Activated gamma-delta T cell treated with Interleukin-2 at 50 U/mL for 16 hours (primary cell): ENCODE measurements around the gene CACNA1C.

ENCODE experiments used
- DNase-seq: peaks from one replicate; pipeline ENCODE4 v3.0.0-alpha.2; 2020

Gene CACNA1C

DNA sequence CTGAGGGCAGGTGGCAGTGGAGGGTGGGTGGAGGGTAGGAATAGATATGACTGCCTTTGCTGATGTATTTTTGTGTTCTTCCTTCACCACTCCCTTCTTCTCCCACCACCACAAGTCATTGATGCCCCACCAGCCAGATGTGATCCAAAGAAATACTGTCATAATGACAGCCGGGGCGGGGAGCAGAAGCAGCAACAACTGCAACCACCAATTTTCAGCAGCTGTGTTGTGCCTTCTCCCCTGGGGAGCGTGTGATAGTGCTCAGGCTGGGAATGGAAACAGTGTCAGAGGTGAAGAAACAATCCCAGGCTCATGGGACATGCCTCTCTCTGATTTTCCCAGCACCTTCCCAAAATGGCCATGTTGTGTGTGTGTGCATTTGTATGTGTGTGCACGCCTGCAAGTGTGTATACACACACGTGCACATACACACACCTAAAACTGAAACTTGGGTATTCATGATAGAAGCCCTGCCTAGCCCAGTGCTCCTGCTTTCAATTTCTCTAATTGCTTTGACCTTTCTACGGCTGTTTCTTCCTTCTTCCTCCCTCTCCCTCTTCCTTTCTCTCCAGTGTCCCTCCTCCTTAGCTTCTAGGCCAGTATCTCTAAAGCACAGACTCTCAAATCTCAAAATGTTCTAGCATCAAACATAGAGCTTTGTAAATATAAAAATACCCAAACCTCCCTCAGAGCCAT is 442.8 kb downstream of the CACNA1C start:
- no peak for DNase-seq

DNA sequence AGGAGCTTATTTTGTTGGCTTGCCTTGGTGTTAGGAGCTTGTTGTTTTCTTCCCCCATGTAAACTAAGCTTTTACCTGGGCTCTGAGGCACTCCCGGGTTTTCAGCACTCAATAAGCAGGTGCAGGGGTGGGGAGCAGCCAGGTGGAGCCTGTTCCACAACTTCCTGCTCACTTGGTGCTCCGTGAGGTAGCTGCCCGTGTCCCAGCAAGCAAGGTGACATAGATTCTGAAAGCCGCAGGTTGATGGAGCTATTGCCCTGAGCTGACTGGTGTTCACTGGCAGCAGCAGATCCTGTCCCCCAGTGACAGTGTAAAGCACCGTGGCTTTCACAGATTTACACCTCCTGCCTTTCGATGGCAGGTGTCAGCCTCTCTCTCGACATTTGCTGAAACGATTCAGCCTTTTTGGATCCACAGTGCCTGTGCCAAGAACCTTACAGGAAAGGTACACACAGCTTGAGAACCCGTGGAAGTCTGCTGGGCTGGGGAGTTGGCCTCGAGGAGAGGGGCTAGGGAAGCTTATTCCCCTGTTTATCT is 446.2 kb downstream of the CACNA1C start:
- DNase-seq = no peak

GRCh38 chr12:2501464-2502191 is 448.8 kb downstream of the CACNA1C start:
- no peak for DNase-seq

- DNase-seq = no peak
Measured at GRCh38 chr12:2503036-2503435, 450.2 kb downstream of the CACNA1C start.

- DNase-seq = no peak
Measured at GRCh38 chr12:2503762-2504161, 451.0 kb downstream of the CACNA1C start.

GRCh38 chr12:2504577-2504976 is 451.8 kb downstream of the CACNA1C start:
- DNase-seq = no peak

DNA sequence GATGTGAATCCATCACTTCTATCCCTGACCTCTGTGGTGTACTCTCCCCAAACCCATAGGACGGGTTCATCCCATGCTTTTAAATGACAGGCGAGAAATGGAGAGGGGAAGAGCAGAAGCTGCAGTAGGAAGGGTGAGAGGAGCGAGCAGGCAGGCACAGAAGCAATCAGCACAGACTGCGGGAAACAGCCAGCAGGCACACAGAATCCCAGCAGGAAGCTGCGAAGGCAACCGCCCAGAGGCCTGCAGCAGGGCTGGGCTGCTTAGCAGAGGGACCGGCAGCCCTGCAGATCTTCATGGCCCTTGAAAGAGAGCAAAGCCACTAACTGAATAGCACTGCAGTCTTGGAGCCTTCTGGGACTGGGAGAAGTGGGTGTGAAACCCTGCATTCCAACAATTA is 455.0 kb downstream of the CACNA1C start:
- no peak for DNase-seq

DNA sequence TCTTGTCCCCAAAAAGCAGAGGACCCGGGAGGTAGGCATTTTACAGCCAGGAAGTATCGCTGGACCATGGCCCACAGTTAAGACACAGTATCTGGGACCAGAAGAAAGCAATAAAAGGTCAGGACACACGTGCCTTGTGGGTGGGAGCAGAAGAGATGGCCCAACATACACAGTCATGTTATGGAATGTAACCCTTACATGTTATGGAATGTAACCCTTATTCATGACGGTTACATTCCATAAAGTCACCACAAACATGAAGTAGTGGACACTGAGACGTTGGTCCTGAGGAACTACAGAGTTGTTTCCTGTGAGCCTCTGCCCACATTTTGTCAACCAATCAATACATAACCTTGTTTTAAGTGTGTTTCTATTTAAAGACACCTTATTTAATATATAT is 456.4 kb downstream of the CACNA1C start:
- DNase-seq = no peak

DNA sequence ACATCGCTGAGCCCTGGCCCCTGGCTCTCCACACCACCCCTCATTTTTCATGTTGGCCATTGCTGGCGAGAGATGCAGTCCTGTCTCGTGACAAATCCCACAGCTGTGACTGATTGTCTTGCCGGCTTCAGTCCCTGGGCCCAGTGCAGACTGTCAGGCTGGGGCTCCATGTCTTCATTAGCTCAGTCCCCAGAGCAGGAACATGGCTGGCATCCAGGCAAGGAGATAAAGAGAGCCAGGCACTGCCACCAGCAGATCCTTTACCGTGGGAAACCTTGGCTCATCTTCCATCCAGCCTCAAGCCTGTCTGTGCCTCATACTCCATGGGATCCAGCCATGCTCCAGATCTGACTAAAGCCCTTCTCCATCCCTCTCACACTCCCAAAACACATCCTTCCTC is 457.3 kb downstream of the CACNA1C start:
- DNase-seq = no peak

- no peak for DNase-seq
Measured at GRCh38 chr12:2513141-2514037, 460.6 kb downstream of the CACNA1C start.

DNA sequence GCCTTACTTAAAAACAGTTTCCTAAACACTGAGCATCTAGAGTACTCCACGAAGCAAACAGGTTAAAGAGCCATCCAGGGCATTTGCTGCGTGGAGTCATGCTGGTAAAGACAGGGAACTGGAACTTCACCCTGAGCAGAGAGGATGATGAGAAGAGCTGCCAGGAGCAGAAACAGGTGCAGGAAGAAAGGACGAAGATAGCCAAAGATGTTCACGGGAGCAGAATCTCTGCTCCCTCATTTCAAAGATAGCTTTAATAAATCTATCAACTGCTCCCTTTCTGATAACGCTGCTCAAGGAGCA is 461.2 kb downstream of the CACNA1C start:
- no peak for DNase-seq

DNA sequence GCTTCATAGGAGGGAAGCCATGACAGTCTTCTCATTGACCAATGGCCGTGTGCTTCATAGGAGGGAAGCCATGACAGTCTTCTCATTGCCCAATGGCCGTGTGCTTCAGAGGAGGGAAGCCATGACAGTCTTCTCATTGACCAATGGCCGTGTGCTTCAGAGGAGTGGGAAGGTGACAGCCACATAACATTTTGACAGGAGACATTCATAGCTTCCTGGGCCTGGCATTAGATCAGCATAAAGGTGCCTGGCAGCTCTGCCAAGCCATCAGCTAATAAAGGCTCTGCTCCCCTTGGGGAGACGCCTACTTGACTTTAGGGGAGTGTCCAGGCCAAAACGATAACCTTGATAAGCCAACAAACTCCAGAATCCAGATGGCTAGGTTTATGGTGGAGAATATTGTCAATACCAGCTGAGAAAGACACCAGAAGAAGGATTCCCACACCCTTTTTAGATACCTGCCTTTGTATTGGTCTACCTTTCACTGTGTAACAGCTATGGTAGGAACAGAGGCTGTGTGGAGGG is 468.0 kb downstream of the CACNA1C start:
- DNase-seq = no peak

DNA sequence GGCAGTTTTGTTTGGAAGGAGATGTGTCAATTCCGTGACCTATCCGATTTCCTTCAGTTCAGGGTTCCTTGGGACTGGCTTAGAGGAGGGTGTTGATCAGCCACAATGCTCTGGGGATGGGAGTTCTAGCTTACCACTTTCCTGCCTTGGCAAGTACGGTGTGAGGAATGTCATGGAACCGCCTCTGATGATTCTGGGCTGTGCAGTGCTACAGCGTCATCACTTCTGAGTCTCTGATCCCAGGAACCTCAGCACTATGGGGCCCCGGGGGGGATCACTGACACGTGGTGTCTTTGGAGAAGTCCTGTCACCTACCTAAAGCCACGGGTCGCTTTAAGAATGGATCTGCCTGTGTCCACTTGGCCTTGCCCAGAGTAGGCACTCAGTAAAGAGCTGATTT is 470.5 kb downstream of the CACNA1C start:
- DNase-seq = no peak

DNA sequence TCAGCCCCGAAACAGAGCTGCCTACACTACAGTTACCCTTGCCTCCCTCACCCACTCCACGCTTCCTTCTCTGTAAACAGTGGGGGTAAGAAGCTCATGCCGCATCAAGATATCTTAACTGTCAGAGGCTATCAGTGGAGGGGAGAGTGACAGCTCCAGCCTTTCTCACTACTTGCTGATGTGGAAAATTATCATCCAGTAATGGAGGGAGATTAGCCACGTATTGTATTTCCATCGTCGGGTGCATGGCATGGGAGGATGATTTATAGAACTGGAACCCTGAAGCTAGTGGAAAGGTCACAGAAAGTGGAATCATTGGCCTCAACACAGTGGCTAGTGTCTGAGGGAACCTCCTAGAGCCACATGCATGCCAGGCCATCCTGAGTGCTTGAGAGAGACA is 471.1 kb downstream of the CACNA1C start:
- DNase-seq = no peak

DNA sequence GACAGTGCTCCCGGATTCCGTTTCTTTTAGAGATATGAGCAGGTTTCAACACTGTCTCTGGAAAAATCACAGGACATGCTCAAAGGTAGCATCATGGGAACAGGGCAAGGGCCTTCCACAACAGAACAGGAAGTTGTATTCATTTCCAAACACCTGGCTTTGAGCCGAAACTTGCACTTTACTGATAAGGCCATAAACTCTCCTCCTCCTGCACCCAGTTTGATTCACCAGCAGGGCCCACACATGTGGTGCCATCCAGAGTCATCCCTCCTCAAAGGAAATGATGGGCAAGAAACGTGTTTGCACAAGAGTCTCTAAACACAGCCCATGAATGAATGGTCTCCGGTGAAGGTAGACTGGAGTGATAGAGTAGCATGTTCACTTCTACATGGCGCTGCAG is 473.6 kb downstream of the CACNA1C start:
- no peak for DNase-seq

DNA sequence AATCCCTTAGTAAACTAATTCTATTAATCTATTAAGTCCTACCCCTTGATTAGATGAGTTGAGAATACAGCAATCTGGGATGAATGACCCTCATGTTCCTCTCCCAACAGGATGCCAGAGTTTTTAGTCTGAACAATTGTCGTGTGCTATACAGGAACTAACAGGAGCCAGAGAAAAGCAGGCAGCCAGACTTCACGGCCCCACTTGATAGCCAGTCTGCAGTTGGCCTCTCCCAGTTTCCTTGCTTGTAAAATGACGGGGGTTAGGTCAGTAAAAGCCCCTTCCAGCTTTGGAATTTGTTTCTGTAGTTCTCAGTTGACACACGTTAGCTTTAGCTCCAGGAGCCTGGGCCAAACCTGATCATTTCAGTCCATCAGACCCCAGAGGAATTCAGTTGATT is 475.2 kb downstream of the CACNA1C start:
- no peak for DNase-seq

DNA sequence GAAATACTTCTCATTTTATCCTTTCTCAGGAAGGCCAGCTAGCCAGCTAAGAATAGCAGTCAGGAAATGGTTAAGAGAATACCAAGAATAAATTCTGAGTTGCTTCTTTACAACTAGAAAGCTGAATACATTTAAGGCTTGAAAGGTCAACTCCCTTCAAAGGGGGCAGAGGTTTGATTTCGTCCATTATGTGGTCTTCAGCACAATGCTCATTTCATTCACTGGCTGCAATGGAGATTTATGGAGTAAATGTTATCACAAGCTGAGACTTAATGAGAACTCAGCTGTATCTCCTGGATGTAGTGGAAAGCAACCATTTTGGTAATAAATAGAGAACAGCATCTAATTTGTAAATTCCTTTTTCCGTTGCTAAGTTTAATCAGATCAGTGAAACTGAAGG is 477.0 kb downstream of the CACNA1C start:
- DNase-seq = no peak

- DNase-seq = no peak
Measured at GRCh38 chr12:2531371-2531770, 478.6 kb downstream of the CACNA1C start.

- no peak for DNase-seq
Measured at GRCh38 chr12:2533036-2533435, 480.2 kb downstream of the CACNA1C start.

DNA sequence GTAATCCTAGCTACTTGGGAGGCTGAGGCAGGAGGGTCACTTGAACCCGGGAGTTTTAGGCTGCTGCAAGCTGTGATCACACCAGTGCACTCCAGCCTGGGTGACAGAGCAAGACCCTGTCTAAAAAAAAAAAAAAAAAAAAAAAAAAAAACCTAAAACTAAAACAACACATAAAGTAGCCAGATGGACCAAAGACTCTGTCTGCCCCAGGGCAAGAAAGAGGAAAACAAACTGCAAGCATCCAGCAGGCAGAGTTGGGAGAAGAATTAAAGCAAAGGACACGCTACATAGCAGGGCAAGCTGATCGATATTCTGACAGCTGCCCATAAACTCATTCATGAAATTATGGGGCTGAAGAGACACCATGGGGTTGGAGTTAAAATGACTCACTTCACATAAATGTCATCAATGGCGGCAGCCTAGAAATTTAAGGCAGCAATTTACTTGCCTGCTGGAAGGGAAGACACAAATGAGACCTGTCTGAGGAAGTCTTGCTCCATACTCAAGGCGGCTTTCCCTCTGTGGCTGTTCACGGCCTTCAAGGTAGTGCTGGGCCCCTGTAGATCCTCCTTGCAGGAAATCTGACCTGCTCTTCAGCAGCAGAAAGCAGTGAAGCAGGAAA is 482.9 kb downstream of the CACNA1C start:
- no peak for DNase-seq

DNA sequence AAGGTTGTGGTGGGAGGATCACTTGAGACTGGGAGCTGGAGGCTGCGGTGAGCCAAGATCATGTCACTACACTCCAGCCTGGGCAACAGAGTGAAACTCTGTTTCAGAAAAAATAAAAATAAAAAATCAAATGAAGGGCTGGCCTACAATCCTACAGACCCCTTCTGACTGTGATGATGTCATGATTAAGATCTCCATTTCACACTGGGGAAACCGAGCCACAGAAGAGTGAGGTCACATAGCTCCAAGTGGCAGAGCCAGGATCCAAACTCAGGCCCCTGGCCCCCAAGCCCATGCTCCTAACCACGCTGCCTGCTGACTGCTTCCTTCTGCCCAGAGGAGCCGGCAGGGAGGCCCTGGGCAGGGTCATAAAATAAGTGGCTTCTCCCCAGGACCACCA is 483.9 kb downstream of the CACNA1C start:
- no peak for DNase-seq

GRCh38 chr12:2537868-2538541 is 485.2 kb downstream of the CACNA1C start:
- DNase-seq = no peak
